Activated T-cell treated with anti-CD3 and anti-CD28 coated beads, Interleukin-2, amount 50 U/mL, for 72 hours (primary cell): ENCODE results near the gene CLHC1. TPM values are rescaled to one million over a fixed set of nuclear protein-coding genes. Genes with fewer than 3 reads are reported as not detected.

Experiments
- ATAC-seq, 2 donors: fragments of 150-1000 bp; cut with Tn5 transposase; replicated peaks in 1 of 2; 2 replicates each; pipeline ENCODE4 v1.10.0; 2021; ENCODE audit warnings: moderate library complexity in 2 of 2, mild to moderate bottlenecking in 1 of 2
- DNase-seq, 2 donors: peaks; one replicate each; pipeline ENCODE4 v3.0.0; 2021 to 2022; ENCODE audit warnings: mixed read lengths in 1 of 2
- H3K27ac Mint-ChIP-seq: one replicate; pipeline ENCODE4 v1.8.0; 2022; ENCODE audit warnings: mild to moderate bottlenecking, moderate library complexity, mixed read lengths
- H3K27me3 Mint-ChIP-seq: one replicate; pipeline ENCODE4 v1.8.0; 2022; ENCODE audit warnings: low read depth, mixed read lengths
- H3K36me3 Mint-ChIP-seq, 2 donors: one replicate each; pipeline ENCODE4 v1.8.0; 2022; ENCODE audit warnings: mixed read lengths in 2 of 2, mild to moderate bottlenecking in 1 of 2; ENCODE audit not compliant: insufficient read depth in 2 of 2
- H3K4me1 Mint-ChIP-seq: one replicate; pipeline ENCODE4 v1.8.0; 2022; ENCODE audit warnings: low read depth, mixed read lengths
- H3K4me3 Mint-ChIP-seq, 2 donors: one replicate each; pipeline ENCODE4 v1.8.0; 2022; ENCODE audit warnings: mild to moderate bottlenecking in 2 of 2, mixed read lengths in 2 of 2, moderate library complexity in 2 of 2
- H3K9me3 Mint-ChIP-seq, 2 donors: one replicate each; pipeline ENCODE4 v1.8.0; 2022; ENCODE audit warnings: mixed read lengths in 2 of 2
- total RNA-seq, 2 donors: library from RNA; stranded (reverse); gene quantifications; one replicate each; pipeline ENCODE4 v1.2.3, GENCODE V29; 2022

Gene CLHC1
- total RNA-seq, 2 donors from 2014 or later, result 12.3 to 15.5 TPM

DNA sequence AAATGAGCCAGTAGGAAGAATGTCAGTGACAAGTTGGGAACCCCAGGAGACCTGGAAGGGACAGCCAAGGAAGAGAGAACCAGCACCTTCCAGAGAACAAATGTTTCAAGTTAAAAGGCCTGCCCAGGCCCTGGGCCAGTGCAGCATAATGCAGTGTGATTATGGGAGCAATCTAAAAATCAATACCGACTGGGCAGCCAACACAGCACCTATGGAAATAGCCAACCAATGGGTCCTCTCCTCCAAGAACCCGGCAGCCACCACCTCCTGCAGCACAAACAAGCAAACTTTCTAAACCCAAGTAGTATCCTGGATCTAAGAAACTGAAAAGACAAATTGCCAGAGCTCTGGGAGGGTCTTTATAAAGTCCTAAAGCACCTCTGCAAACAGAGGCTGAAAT, 71.7 kb downstream of the CLHC1 start:
- Mint-ChIP-seq H3K36me3 (no peaks in the 10 kb centered on the region), H3K9me3 (no peaks in the 10 kb centered on the region), H3K4me3 (no peak overlapping the region), H3K27ac (no peak overlapping the region), H3K4me1 (peaks cover 10% of the 10 kb centered on the region), H3K27me3 (no peaks in the 10 kb centered on the region)
- ATAC-seq, result no peak
- DNase-seq, result no peak

DNA sequence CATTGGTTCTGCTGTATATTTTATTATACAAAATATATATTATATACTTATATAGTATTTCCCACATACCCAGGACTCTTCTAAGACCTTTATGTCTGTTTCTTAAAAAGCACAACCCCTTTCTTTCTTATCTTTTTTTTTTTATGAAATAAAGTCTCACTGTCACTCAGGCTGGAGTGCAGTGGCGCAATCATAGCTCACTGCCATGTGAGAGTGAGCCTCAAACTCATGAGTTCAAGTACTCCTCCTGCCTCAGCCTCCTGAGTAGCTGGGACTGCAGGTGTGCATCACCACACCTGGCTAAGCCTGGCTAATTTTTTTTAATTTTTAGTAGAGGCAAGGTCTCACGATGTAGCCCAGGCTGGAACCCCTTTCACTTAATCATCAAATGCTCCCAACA, 72.3 kb downstream of the CLHC1 start:
- Mint-ChIP-seq H3K4me1 (peaks cover 10% of the 10 kb centered on the region), H3K27me3 (no peaks in the 10 kb centered on the region), H3K9me3 (no peaks in the 10 kb centered on the region), H3K27ac (no peak overlapping the region), H3K4me3 (no peak overlapping the region), H3K36me3 (no peaks in the 10 kb centered on the region)
- DNase-seq, result no peak
- no peak for ATAC-seq

DNA sequence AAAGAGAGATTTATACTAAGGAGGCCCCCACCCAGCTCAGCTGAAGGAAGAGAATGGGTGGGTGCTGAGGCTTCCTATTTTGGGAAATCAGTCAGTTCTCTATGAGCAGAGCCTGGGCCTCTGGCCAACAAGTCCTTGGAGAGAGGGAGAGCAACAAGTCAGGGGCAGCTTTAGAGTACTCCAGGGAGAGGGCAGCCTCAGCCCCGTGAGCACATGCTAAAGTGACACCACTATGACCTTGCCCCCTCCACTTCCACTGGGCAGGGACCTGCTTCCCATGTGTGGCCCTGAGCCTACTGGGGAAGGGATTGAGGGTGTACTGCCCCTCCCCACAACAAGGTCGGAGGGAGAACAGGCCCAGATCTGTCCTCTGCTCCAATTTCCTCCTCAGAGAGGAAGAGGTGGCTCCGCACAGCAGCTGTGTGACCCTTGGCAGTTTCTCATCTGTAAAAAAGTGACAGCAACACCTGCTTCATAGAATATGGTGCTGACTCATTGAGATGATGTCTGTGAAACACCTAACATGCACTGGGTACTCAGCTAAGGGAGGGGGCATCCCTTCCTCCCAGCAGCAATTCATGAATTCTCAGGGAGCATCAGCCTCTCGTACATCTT, 72.9 kb downstream of the CLHC1 start:
- ATAC-seq, result peak in 1 of 2 donors; percentile 31
- Mint-ChIP-seq H3K4me3 (no peak overlapping the region), H3K27ac (no peak overlapping the region), H3K27me3 (no peaks in the 10 kb centered on the region), H3K4me1 (peaks cover 10% of the 10 kb centered on the region), H3K36me3 (no peaks in the 10 kb centered on the region), H3K9me3 (no peaks in the 10 kb centered on the region)
- DNase-seq, result no peak

GRCh38 chr2:55158111-55158814, 73.8 kb downstream of the CLHC1 start:
- ATAC-seq (no peak), DNase-seq (no peak)
- Mint-ChIP-seq H3K4me3 (no peak overlapping the region), H3K27ac (no peak overlapping the region), H3K36me3 (no peaks in the 10 kb centered on the region), H3K9me3 (no peaks in the 10 kb centered on the region), H3K4me1 (peaks cover 10% of the 10 kb centered on the region), H3K27me3 (no peaks in the 10 kb centered on the region)

DNA sequence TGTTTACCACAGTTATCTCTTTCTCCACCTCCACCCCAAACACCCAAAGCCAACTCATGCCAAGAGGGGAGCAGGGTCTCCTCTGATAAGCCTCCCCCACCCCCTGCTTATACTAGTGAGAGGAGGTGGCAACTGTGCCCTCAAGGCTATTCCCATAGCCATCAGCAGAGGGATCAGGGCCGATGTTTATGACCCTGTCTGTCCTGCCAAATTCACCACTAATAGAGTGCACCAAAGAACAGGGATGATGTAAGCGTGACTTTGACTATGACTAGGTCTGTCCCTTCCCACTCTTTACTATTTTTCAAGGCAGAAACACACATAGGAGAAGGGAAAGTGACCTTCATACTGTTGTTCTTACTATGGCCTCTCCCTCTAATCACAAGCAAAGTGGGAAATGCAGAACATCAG, 74.6 kb downstream of the CLHC1 start:
- Mint-ChIP-seq H3K4me1 (peaks cover 10% of the 10 kb centered on the region), H3K27me3 (no peaks in the 10 kb centered on the region), H3K27ac (no peak overlapping the region), H3K4me3 (no peak overlapping the region), H3K36me3 (no peaks in the 10 kb centered on the region), H3K9me3 (no peaks in the 10 kb centered on the region)
- peak; percentile 50 to 76 for ATAC-seq
- DNase-seq, result no peak

- no peak overlapping the region for H3K4me3 Mint-ChIP-seq
- ATAC-seq (no peak), DNase-seq (no peak)
- H3K27me3 Mint-ChIP-seq, result no peaks in the 10 kb centered on the region
- H3K9me3 Mint-ChIP-seq, result no peaks in the 10 kb centered on the region
- H3K4me1 Mint-ChIP-seq, result peaks cover 10% of the 10 kb centered on the region
- H3K36me3 Mint-ChIP-seq, result no peaks in the 10 kb centered on the region
- H3K27ac Mint-ChIP-seq, result no peak overlapping the region
Observed at GRCh38 chr2:55156984-55157383, 75.1 kb downstream of the CLHC1 start.

GRCh38 chr2:55156326-55156725, 75.8 kb downstream of the CLHC1 start:
- no peak for ATAC-seq
- H3K27ac Mint-ChIP-seq, result no peak overlapping the region
- H3K27me3 Mint-ChIP-seq, result no peaks in the 10 kb centered on the region

GRCh38 chr2:55155764-55156281, 76.3 kb downstream of the CLHC1 start:
- no peak for DNase-seq
- peaks cover 10% of the 10 kb centered on the region for H3K4me1 Mint-ChIP-seq
- no peak overlapping the region for H3K4me3 Mint-ChIP-seq
- no peaks in the 10 kb centered on the region for H3K27me3 Mint-ChIP-seq
- H3K9me3 Mint-ChIP-seq, result no peaks in the 10 kb centered on the region
- no peaks in the 10 kb centered on the region for H3K36me3 Mint-ChIP-seq
- no peak for ATAC-seq
- no peak overlapping the region for H3K27ac Mint-ChIP-seq

More at GRCh38 chr2:55156326-55156725, 75.8 kb downstream of the CLHC1 start:
- H3K36me3 Mint-ChIP-seq, result no peaks in the 10 kb centered on the region
- no peak for DNase-seq
- H3K9me3 Mint-ChIP-seq, result no peaks in the 10 kb centered on the region
- H3K4me1 Mint-ChIP-seq, result peaks cover 10% of the 10 kb centered on the region
- H3K4me3 Mint-ChIP-seq, result no peak overlapping the region

DNA sequence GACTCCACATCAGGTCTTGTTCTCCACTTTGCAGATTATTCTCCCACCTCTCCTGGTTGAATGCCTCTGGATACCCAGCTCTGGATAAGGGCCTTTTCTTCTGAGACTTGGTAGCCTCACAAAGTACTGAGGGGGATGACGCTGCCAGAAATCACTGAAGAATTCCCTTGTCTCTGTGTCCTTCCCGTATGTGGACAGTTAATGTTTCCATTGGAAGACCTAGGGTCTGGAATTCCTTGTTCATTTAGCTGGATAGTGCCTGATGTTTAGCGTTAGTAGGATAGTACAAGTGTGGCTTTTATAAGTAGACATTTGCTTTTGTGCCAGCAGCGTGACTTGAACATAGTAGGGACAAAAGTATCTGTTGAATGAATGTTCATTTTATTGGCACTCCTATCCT, 76.9 kb downstream of the CLHC1 start:
- Mint-ChIP-seq H3K4me1 (peaks cover 10% of the 10 kb centered on the region), H3K27me3 (no peaks in the 10 kb centered on the region), H3K27ac (no peak overlapping the region), H3K9me3 (no peaks in the 10 kb centered on the region), H3K36me3 (no peaks in the 10 kb centered on the region), H3K4me3 (no peak overlapping the region)
- no peak for DNase-seq
- no peak for ATAC-seq

DNA sequence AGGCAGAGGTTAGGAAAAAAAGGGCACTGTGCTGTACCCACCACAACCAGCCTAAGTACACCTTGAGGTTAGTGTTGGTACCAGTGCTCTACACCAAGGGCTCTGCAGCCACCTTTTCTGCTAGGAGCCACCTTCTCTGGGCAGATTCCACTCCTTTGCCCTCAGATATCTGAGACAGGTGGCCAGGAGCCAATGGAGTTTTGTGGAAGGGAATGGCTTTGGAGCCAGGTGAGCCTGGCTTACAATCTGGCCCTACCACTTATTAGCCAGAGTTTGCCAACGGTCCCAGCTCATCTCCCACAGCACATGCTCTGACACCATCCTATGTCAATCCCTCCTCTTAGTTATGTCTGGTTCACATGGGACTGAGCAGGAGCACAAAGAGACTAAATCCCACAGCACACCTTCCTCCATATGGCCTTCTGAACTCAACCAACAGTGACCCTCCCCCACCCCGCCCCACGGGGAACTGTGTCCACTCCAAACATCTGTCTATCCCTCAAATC, 77.5 kb downstream of the CLHC1 start:
- Mint-ChIP-seq H3K36me3 (no peaks in the 10 kb centered on the region), H3K9me3 (no peaks in the 10 kb centered on the region), H3K27ac (no peak overlapping the region), H3K27me3 (no peaks in the 10 kb centered on the region), H3K4me3 (no peak overlapping the region), H3K4me1 (peaks cover 10% of the 10 kb centered on the region)
- DNase-seq (no peak), ATAC-seq (no peak)

GRCh38 chr2:55153584-55154299, 78.4 kb downstream of the CLHC1 start:
- H3K27me3 Mint-ChIP-seq, result no peaks in the 10 kb centered on the region
- no peak overlapping the region for H3K27ac Mint-ChIP-seq
- no peak overlapping the region for H3K4me3 Mint-ChIP-seq
- ATAC-seq (no peak), DNase-seq (no peak)
- no peaks in the 10 kb centered on the region for H3K36me3 Mint-ChIP-seq
- H3K9me3 Mint-ChIP-seq, result no peaks in the 10 kb centered on the region
- peaks cover 10% of the 10 kb centered on the region for H3K4me1 Mint-ChIP-seq

DNA sequence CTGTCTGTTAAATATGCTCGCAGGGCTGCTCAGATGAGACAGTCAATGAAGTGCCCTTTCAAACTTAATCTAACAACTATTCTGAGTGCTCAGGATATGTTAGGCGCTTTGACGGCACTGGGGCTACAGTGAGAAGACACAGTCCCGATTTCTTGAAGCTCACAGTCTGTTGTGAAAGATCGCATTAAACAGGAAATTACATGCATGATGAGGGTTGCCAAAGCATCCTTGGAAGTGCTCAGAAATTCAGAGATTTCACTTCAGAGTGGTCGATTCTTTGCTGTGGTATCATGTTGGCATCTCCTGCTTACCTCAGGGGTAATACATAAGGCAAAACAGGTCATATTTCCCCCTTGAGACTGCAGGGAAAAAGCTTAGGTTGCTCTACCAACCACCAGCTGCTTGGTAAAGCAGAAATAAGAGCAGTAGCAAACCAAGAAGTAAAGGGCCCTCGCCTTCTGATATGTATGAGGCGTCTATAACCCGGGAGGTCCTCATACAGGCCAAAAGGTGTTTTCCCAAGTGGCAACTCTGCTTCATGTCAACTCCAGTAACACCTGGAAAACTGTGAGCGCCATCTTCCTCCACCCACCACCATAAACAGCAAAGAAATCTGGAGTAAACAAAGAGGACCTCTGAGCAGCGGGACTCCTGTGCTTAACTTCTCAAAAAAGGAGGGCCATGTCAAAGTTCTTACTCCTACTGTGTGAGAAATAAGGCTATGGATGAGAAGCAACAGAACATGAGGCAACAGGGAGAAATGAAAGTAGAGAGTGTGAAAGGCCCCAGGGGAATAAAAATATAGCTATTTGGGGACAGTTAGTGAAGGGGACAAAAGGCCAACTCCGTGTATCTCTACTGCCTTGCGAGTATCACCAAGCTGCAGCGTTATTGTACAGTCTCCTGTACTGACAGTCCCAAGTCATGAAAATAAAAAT, 79.3 kb downstream of the CLHC1 start:
- no peaks in the 10 kb centered on the region for H3K36me3 Mint-ChIP-seq
- H3K27me3 Mint-ChIP-seq, result no peaks in the 10 kb centered on the region
- no peak overlapping the region for H3K4me3 Mint-ChIP-seq
- peak overlapping the region; percentile 8 for H3K27ac Mint-ChIP-seq
- H3K4me1 Mint-ChIP-seq, result peaks cover 7% of the 10 kb centered on the region
- ATAC-seq (no peak), DNase-seq (no peak)
- H3K9me3 Mint-ChIP-seq, result no peaks in the 10 kb centered on the region
